Midbrain (tissue), 1 donor: ENCODE results near the gene UCKL1.

Experiments used
- DNase-seq: peaks from one replicate; lab custom pipeline; 2025; lab: John Stamatoyannopoulos, UW

Gene UCKL1

GRCh38 chr20:63958964-63959698 lies 2.9 kb upstream of the UCKL1 start:
- DNase-seq, result no peak

GRCh38 chr20:63958471-63958870 lies 2.3 kb upstream of the UCKL1 start:
- no peak for DNase-seq

GRCh38 chr20:63957690-63958441 lies 1.6 kb upstream of the UCKL1 start:
- no peak for DNase-seq

DNA sequence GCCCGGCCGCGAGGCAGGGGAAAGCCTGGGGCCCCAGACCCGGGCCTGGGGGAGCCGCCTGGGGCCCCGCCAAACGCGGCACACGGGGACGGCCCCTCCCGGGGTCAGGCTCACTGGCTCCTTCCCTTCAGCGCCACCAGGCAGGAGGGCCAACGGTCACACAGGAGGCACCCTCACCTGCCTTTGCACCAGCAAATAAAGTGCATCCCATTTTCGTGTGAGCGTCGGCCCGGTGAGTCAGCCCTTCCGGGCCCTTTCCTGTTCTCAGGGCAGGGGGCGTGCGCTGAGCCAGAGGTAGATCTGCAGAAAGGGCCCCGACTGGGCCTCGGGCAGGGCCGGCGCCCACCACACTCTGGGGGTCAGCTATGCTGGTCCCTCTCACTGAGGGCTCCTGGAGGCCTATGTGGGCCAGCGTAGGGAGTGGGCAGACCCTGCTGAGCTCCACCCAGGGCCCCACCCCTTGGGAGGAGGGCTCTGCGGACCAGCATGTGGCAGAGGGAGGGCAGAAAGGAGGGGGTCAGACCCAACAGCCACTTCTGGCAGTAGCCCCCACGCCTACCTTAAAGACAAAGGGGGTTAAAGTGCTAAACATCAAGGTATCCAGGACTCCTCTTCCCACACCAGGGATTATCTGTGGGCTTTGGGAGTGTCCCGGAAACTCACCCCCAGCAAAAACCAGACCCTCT lies 931 bp upstream of the UCKL1 start:
- peak; percentile 49 for DNase-seq

DNA sequence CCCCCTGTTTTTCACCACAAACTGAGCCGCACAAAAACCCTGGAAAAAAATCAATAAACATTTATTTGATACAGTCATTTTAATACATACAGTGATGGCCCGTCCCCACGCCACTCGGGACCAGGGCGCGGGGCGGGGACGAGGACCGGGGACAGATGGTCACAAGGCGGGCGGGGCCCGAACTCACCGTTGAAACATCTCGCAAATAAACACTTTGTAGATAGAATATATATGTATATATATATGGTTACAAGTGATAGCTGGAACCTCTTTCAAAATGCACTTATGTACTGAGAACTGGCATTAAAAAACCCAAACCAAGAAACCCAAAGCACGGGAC lies 418 bp upstream of the UCKL1 start:
- no peak for DNase-seq

DNA sequence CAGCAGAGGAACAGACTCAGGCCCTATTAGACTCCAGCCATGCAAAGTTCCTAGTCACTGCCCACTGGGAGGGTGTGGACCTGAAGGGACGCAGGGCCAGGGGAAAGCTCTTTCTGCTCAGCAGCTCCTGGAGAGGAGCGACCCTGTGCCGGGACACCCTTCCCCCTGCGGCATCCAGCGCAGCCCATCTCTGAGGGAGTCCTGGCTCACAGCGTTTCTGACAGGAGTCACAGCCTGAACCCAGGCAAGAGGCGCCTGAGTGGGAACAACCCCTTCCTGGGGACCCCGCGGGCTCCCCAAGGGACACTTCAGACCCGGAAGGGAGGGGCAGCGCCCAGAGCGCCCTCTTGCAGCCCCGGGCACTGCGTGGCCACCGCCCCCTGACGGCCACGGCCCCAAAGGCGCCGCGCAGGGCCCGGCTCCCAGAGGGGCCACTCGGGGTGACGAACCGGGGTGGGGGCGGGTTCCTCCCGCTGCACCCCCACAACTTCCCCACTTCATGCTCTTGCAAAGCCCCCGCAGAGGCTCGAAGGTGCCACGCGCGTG lies 862 bp downstream of the UCKL1 start:
- peak; percentile 46 for DNase-seq

- no peak for DNase-seq
Measured at GRCh38 chr20:63953764-63954429, 2.3 kb downstream of the UCKL1 start.

GRCh38 chr20:63952769-63953168 lies 3.4 kb downstream of the UCKL1 start:
- DNase-seq, result no peak

GRCh38 chr20:63952210-63952535 lies 4.0 kb downstream of the UCKL1 start:
- DNase-seq, result no peak

DNA sequence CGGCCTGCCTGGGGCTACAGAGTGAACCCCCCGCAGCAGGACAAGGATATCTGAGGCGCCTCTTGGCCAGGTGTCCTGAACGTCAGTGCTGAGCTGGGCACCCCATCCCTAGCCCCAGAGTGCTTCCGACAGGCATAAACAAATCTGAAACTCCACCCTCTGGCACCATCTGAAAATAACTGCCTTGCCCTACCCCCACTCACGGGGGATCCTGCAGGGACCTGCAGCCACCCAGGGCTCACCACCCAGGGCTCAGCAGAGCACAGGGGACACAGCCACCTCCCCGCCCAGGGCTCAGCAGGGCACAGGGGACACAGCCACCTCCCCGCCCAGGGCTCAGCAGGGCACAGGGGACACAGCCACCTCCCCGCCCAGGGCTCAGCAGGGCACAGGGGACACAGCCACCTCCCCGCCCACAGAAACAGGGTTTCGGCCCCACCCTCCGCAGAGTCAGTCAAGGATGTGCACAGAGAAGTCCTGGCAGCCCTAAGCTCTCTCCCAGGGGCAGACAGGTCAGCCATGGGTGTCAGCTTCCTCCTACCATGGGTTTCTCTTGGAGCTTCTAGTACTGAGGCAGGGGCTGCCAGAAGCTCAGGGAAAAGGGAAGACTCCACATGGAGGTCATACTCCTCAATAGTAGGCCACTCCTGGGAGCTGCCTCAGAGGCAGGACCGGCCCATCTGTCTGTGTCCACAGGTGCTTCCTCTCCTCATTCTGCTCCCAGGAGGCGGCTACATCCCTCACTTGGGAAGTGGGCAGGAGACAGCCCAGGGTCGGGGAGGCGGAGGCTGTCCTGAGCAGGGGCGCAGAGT lies 4.6 kb downstream of the UCKL1 start:
- DNase-seq, result peak; percentile 18

DNA sequence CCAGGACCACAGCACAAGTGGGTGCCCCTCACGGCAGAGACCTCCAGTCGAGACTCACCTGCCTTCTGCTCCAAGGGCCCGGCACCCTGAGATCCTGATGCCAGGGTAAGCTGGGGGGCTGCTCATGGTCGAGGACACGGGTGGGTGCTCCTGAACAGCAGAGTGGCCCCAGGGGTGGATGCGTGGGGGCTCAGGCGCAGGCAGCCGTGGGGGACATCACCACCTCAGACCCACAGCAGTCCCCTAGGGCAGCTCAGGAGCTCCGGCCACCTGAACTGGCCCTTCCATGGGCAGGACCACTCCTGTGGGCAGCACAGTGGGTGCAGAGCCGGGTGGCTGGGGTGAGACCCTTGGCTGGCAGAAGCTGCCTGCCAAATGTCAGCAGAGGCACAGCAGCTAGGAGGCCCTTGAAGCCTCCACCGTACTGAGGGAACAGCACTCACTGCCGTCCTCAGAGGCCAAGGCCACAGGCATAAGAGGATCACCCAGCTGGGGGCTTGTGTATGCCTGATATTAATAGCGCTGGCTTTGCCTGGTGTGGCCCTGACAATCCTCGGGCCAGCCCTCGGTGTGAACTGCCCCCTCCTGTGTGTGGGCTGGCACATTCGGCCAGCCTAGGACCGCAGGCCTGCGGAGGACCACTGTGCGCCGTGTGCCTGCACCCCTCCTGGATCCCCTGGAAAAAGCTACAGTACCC lies 5.4 kb downstream of the UCKL1 start:
- no peak for DNase-seq

- DNase-seq, result peak; percentile 38
Measured at GRCh38 chr20:63947638-63948456, 8.4 kb downstream of the UCKL1 start.

DNA sequence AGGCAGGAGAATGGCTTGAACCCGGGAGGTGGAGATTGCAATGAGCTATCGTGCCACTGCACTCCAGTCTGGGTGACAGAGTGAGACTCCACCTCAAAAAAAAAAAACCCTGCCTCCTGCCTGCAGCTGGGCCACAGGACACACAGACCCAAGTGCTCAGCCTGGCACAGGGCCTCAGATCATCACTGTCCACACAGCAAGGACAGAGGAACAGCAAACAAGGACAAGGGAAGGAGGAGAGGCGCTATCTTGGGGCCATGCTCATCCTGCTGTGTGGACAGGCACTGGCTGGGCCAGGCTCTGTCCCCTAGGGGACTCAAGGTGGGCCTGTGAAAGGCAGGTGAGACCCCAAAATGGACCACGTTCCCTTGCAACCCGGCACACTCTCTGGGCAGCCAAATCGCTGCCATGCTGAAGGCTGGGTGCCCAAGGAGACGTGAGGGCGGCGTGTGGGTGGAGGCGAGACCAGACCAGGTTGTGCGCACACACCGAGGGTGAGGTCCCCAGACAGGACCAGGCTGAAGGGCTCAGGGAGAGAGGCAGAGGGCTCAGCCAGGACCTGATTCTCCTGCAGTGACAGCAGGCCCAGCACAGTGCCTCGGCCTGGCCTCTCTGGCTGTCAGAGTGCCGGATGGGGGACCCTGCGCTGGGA lies 9.1 kb downstream of the UCKL1 start:
- no peak for DNase-seq

- no peak for DNase-seq
Measured at GRCh38 chr20:63945921-63946920, 10.0 kb downstream of the UCKL1 start.

DNA sequence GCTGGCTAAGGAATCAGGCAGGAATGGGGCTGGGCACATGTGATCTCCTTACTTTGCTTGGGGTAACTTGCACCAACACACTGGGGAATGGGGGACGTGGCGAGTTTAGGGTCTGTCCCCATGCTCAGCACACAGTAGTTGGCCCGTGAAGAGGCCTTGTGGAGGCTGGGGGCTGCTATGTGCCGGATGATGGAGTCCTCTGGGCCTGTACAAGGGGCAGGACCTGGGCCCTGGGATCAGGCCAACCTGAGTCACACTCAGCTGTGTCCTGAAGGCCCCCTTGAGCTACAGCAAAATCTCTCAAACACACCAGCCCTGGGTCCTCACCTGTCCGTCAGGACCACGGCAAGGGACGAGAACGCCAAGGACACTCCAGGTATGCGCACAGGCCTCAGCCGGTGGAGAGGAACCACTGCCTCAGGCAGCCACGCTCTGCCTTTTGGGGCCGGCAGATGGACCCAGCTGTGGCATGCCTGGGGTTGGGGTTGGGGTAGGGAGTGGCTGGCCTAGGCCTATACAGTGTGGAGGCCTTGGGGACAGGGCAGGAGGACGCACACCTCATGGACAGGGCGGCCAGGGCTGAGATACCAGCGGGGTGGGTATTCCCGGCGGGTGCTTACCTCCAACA lies 11.1 kb downstream of the UCKL1 start:
- no peak for DNase-seq

DNA sequence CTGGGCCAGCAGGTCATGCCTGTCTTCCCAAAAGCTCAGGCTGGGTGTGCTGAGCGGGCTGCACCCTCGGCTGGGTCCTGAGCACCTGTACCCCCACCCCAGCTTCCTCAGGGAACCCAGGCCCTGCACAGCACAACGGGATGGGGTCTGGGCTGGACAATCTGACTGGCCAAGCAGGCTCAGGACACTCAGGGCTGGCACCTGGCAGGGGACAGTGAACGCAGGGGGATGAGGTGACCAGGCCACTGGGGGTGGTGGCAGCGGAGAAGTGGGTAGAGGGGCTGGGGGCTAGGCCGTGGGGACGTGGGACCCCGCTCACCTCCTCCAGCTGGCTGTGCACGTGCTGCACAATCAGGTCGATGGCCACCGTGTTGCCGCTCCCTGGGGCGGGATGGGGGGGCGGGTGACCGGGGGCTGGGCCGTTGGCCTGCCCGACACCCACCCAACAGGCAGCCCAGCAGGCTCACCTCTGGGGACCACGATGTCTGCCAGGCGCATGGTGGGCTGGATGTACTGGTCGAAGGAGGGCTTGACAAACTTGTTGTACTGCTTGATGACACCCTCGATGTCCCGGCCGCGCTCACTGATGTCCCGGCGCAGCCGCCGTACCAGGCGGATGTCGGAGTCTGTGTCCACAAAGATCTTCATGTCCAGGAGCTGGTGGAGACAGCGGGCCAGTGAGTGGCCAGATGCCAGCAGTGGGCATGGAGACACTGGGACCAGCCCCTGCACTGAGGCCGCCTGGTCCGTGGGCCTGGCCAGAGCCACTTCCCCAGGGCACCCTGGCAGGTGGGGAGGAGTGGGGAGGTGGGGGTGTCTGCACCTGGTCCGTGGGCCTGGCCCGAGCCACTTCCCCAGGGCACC lies 11.9 kb downstream of the UCKL1 start:
- DNase-seq, result no peak

- DNase-seq, result no peak
Measured at GRCh38 chr20:63943808-63944077, 12.5 kb downstream of the UCKL1 start.
